ENCODE measurements around the gene LAPTM5.

DNA sequence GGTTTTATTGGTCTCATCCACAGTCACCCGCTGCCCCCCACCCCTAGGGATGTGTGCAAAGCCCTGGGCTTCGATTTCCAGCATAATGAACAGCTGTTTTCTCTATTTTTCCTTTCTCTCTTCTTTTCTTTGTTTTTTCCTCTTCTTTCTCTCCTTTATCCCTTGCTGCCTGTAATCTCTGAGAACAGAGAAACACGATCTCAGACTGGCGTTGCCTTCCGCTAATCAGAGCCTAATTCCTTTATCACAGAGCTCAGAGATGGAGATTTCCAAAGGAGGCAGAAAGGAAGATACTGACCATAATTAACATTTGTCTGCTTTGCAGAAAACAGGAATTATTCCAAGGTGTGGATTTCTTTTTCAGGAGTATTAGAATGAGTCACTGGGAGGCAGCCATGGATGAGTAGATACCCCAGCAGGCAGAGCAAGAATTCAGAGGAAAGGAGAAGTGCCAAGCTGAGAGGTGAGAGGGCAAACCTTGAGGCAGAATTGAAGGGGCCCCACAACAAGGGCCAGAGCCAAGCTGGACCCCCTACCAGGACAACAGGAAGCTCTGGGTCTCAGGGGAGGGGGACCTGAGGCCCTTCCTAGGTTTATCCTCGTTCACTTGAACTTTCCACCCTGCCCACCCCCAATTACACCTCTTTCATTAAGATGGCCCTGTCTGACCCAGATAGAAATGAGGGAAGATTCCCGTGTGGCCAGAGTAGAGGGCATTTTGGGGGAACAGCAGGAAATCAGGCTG, 67.5 kb downstream of the LAPTM5 start:
- TF ChIP-seq CTCF (IDR thresholded peaks at IDR 0.05 in 8 of 11, conservative IDR thresholded peaks at IDR 0.05 in 3 of 11) (no peak), POLR2A (IDR thresholded peaks at IDR 0.05) (no peak)

Measured in spleen (tissue), 7 donors.